Caco-2 (cell line): Measurements from ENCODE around the gene LZTS2. TPM values are rescaled to one million over a fixed set of nuclear protein-coding genes. Genes with fewer than 3 reads are reported as not detected.

ENCODE experiments used
- BruUV-seq: library from RNA; stranded (reverse); fragments of 400-500 nt; replicated peaks from 2 replicates; lab custom pipeline; 2021; lab: Mats Ljungman, UMichigan
- CTCF ChIA-PET: fragments of 300-600 bp; sonication (Branson Sonifier 250); formaldehyde crosslinking; loops from one replicate; lab custom pipeline; 2022; ENCODE audit warnings: antibody characterized with exemption; lab: Charles Lee
- POLR2A ChIA-PET: fragments of 300-600 bp; sonication (Branson Sonifier 250); formaldehyde crosslinking; loops from one replicate; lab custom pipeline; 2022; ENCODE audit warnings: antibody characterized with exemption; lab: Charles Lee
- DNase-seq, 2 experiments: peaks; one replicate each; pipeline versions ENCODE4 v3.0.0 to v3.0.0-alpha.2; 2020 to 2022
- H3K27me3 ChIP-seq: replicated peaks from 2 replicates; pipeline ENCODE4 v1.6.0; 2011; ENCODE audit warnings: low read length; ENCODE audit not compliant: control insufficient read depth, insufficient read depth
- H3K36me3 ChIP-seq: 2 replicates; pipeline ENCODE4 v1.5.1; 2011; ENCODE audit warnings: low read length; ENCODE audit not compliant: control insufficient read depth, insufficient read depth
- H3K4me1 ChIP-seq: fragments of 250-450 bp; sonication (Bioruptor Pico); 2 replicates; pipeline ENCODE4 v1.5.1; 2020; ENCODE audit warnings: mild to moderate bottlenecking
- H3K4me3 ChIP-seq: 2 replicates; pipeline ENCODE4 v1.5.1; 2011; ENCODE audit warnings: low read depth, mild to moderate bottlenecking, control low read depth, low read length
- H3K9me3 ChIP-seq: fragments of 250-450 bp; sonication (Bioruptor Pico); 2 replicates; pipeline ENCODE4 v1.5.1; 2020; ENCODE audit warnings: mild to moderate bottlenecking, moderate library complexity
- H3K27ac Mint-ChIP-seq: one replicate; pipeline ENCODE4 v1.8.0; 2022; ENCODE audit warnings: mixed read lengths; ENCODE audit not compliant: unreplicated experiment
- H3K27me3 Mint-ChIP-seq: one replicate; pipeline ENCODE4 v1.8.0; 2022; ENCODE audit warnings: mixed read lengths; ENCODE audit not compliant: insufficient read depth, unreplicated experiment
- H3K36me3 Mint-ChIP-seq: one replicate; pipeline ENCODE4 v1.8.0; 2022; ENCODE audit warnings: mild to moderate bottlenecking, mixed read lengths; ENCODE audit not compliant: insufficient read depth, unreplicated experiment
- H3K4me1 Mint-ChIP-seq: one replicate; pipeline ENCODE4 v1.8.0; 2022; ENCODE audit warnings: low read depth, mixed read lengths; ENCODE audit not compliant: unreplicated experiment
- H3K4me3 Mint-ChIP-seq: one replicate; pipeline ENCODE4 v1.8.0; 2022; ENCODE audit warnings: mild to moderate bottlenecking, moderate library complexity, mixed read lengths; ENCODE audit not compliant: unreplicated experiment
- H3K9me3 Mint-ChIP-seq: one replicate; pipeline ENCODE4 v1.8.0; 2022; ENCODE audit warnings: mixed read lengths; ENCODE audit not compliant: unreplicated experiment
- intact Hi-C: fragments of 100-400 bp; cut with micrococcal nuclease; formaldehyde crosslinking; loops from one replicate; pipeline ENCODE4 v1.10.0; 2022; ENCODE audit not compliant: unreplicated experiment
- total RNA-seq: library from RNA; stranded (reverse); gene quantifications from 2 replicates; pipeline ENCODE4 v1.2.3, GENCODE V29; 2022
- TF ChIP-seq, protein P1 (sequence below), 2 experiments: fragments of 200-600 bp in 1 of 2; IDR thresholded peaks; 1 replicate in 1 of 2; 2 replicates in 1 of 2; pipeline versions ENCODE4 v1.5.1 to v1.8.0; 2011 to 2022; ENCODE audit warnings: antibody characterized with exemption in 1 of 2, control low read depth in 1 of 2, inconsistent platforms in 1 of 2, low read depth in 1 of 2, low read length in 1 of 2, mild to moderate bottlenecking in 1 of 2, moderate library complexity in 1 of 2; ENCODE audit not compliant: insufficient read depth in 1 of 2, severe bottlenecking in 1 of 2, unreplicated experiment in 1 of 2

LZTS2 gene
- total RNA-seq, 1 experiment from 2014 or later: 53.3 TPM

DNA sequence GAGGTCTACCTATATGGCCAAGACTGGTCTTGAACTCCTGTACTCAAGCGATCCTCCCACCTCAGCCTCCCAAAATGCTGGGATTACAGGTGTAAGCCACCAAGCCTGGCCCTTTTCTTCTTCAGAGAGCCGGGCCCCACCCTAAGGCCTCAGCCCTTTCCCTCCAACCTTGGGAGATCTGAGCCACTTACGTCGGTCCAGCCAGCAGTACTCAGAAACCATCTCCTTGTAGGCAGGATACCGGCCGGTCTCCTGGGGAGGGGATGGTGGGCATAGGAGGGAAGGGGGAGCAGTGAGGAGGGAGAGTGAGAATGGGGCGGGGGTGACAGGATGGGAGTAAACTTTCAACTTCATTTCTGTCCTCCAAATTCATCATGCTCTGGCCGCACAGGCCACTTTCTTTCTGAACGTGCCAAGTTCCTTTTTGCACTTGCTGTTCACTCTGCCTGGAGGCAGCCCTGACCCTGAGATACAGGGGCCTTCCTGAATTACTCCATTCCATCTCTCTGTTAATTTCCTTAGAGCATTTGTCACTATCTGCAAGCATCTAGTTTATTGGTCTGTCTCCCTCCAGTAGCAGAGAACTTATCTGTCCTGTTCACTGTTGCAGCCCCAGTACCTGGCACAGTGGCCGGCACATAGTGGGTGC lies 20.9 kb downstream of the LZTS2 start:
- H3K4me1 Mint-ChIP-seq: peaks cover 5% of the 10 kb centered on the region
- Histone ChIP-seq H3K9me3 (no peaks in the 10 kb centered on the region), H3K4me1 (peaks cover 11% of the 10 kb centered on the region; the same call in 1 of the 2 replicates), H3K27me3 (no peaks in the 10 kb centered on the region), H3K36me3 (no peaks in the 10 kb centered on the region), H3K4me3 (no peak overlapping the region)
- ChIA-PET CTCF (no interaction called here), POLR2A (no interaction called here)
- no peak overlapping the region for H3K4me3 Mint-ChIP-seq
- intact Hi-C loops: no loop called here
- H3K9me3 Mint-ChIP-seq: no peaks in the 10 kb centered on the region
- no peaks in the 10 kb centered on the region for H3K27me3 Mint-ChIP-seq
- H3K27ac Mint-ChIP-seq: no peak overlapping the region
- DNase-seq: no peak
- BruUV-seq: no TSS peak
- TF ChIP-seq, protein P1, sequence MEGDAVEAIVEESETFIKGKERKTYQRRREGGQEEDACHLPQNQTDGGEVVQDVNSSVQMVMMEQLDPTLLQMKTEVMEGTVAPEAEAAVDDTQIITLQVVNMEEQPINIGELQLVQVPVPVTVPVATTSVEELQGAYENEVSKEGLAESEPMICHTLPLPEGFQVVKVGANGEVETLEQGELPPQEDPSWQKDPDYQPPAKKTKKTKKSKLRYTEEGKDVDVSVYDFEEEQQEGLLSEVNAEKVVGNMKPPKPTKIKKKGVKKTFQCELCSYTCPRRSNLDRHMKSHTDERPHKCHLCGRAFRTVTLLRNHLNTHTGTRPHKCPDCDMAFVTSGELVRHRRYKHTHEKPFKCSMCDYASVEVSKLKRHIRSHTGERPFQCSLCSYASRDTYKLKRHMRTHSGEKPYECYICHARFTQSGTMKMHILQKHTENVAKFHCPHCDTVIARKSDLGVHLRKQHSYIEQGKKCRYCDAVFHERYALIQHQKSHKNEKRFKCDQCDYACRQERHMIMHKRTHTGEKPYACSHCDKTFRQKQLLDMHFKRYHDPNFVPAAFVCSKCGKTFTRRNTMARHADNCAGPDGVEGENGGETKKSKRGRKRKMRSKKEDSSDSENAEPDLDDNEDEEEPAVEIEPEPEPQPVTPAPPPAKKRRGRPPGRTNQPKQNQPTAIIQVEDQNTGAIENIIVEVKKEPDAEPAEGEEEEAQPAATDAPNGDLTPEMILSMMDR (IDR thresholded peaks at IDR 0.05; ENCODE audit: insufficient read depth in 1 of 2, low read depth in 1 of 2, low read length in 1 of 2, severe bottlenecking in 1 of 2, unreplicated experiment in 1 of 2): no peak
- H3K36me3 Mint-ChIP-seq: no peaks in the 10 kb centered on the region

DNA sequence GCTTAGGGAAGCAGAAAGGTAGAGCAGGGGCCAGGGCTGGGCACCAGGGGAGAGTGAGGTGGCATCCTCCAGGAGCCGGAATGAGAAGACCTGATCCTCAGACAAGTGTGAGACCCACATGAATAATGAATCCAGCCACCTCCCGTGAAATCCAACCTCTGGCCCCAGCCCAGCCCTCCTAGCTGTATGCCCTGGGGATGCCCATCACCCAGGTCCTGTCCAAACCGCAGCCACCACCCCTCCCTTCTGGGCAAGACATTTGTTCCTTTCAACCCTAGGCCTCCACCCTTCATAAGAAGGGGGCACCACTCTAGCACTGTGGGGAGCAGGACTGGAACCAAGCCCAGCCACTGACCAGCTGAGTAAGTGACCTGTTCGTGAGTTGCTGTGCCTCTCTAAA lies 21.6 kb downstream of the LZTS2 start:
- no peaks in the 10 kb centered on the region for H3K27me3 ChIP-seq
- intact Hi-C loops: no loop called here
- no peaks in the 10 kb centered on the region for H3K9me3 ChIP-seq
- no peak overlapping the region for H3K4me3 ChIP-seq
- no TSS peak for BruUV-seq
- Mint-ChIP-seq H3K9me3 (no peaks in the 10 kb centered on the region), H3K27me3 (no peaks in the 10 kb centered on the region), H3K4me3 (no peak overlapping the region), H3K27ac (no peak overlapping the region), H3K4me1 (peaks cover 5% of the 10 kb centered on the region), H3K36me3 (no peaks in the 10 kb centered on the region)
- ChIA-PET POLR2A (no interaction called here), CTCF (interaction anchor here (0.6 kb wide), 1 partner anchor 169 kb away, joined by 4 read pairs; no protein-coding TSS in a partner anchor)
- peaks cover 11% of the 10 kb centered on the region; the same call in 1 of the 2 replicates for H3K4me1 ChIP-seq
- TF ChIP-seq, protein P1 (IDR thresholded peaks at IDR 0.05; ENCODE audit: insufficient read depth in 1 of 2, low read depth in 1 of 2, low read length in 1 of 2, severe bottlenecking in 1 of 2, unreplicated experiment in 1 of 2): no peak
- DNase-seq: no peak
- H3K36me3 ChIP-seq: no peaks in the 10 kb centered on the region

DNA sequence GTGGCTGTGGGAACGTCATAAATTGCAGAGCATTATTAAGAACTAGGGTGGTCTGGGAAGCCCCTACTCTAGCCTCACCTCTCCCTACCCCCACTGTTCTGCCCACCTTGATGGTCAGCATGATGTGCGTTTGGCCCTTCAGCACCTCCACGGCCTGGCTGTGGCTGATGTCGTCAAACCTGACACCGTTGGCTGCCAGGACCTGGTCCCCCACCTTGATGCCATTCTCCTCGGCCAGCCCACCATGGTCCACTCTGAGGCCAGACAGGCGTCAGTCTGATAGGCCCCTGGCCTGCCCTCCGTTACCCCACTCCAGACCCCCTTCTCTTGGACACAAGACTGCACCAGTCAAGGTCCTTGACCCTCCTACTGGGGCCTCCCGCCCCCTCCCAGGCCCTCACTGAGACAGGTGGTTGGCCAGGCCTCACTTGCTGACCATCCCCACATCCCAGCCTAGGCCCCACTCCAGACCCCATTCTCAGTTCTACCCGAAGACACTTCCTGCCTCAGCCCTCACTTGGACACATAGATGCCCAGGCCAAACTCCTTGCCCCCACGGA lies 22.2 kb downstream of the LZTS2 start:
- Mint-ChIP-seq H3K27ac (no peak overlapping the region), H3K27me3 (no peaks in the 10 kb centered on the region), H3K9me3 (no peaks in the 10 kb centered on the region), H3K36me3 (no peaks in the 10 kb centered on the region), H3K4me1 (peaks cover 5% of the 10 kb centered on the region), H3K4me3 (no peak overlapping the region)
- H3K4me3 ChIP-seq: no peak overlapping the region
- peaks cover 14% of the 10 kb centered on the region; the same call in 1 of the 2 replicates for H3K4me1 ChIP-seq
- ChIA-PET CTCF (interaction anchor here (0.6 kb wide), 1 partner anchor 169 kb away, joined by 4 read pairs; no protein-coding TSS in a partner anchor), POLR2A (no interaction called here)
- H3K9me3 ChIP-seq: no peaks in the 10 kb centered on the region
- no peaks in the 10 kb centered on the region for H3K36me3 ChIP-seq
- DNase-seq: no peak
- TF ChIP-seq, protein P1 (IDR thresholded peaks at IDR 0.05; ENCODE audit: insufficient read depth in 1 of 2, low read depth in 1 of 2, low read length in 1 of 2, severe bottlenecking in 1 of 2, unreplicated experiment in 1 of 2): no peak
- intact Hi-C loops: no loop called here
- BruUV-seq: no TSS peak
- H3K27me3 ChIP-seq: no peaks in the 10 kb centered on the region
